Peyer's patch (tissue), 4 donors: ENCODE data around the gene TNS3.

Experiments
- POLR2A ChIP-seq, 2 donors: fragments of 450-650 bp; IDR thresholded peaks; one replicate each; pipeline ENCODE4 v1.5.1; 2017; ENCODE audit warnings: antibody characterized with exemption in 2 of 2, mild to moderate bottlenecking in 2 of 2, moderate library complexity in 2 of 2
- TF ChIP-seq, protein P1 (sequence below), 6 experiments: fragments of 450-650 bp in 4 of 6; fragments of 200-600 bp in 2 of 6; sonication (generic) in 1 of 6; IDR thresholded peaks; one replicate each; pipeline ENCODE4 v1.5.1; 2017 to 2019; ENCODE audit warnings: antibody characterized with exemption in 6 of 6, mild to moderate bottlenecking in 3 of 6, moderate library complexity in 1 of 6

- TF ChIP-seq, protein P1, sequence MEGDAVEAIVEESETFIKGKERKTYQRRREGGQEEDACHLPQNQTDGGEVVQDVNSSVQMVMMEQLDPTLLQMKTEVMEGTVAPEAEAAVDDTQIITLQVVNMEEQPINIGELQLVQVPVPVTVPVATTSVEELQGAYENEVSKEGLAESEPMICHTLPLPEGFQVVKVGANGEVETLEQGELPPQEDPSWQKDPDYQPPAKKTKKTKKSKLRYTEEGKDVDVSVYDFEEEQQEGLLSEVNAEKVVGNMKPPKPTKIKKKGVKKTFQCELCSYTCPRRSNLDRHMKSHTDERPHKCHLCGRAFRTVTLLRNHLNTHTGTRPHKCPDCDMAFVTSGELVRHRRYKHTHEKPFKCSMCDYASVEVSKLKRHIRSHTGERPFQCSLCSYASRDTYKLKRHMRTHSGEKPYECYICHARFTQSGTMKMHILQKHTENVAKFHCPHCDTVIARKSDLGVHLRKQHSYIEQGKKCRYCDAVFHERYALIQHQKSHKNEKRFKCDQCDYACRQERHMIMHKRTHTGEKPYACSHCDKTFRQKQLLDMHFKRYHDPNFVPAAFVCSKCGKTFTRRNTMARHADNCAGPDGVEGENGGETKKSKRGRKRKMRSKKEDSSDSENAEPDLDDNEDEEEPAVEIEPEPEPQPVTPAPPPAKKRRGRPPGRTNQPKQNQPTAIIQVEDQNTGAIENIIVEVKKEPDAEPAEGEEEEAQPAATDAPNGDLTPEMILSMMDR (IDR thresholded peaks at IDR 0.05) = no peak
- no peak for TF ChIP-seq POLR2A (IDR thresholded peaks at IDR 0.05)
Measured at GRCh38 chr7:47478926-47479711, 102.8 kb downstream of the TNS3 start.
